GM18873 (cell line): Measurements from ENCODE around the gene TOPORS.

Experiments
- ATAC-seq: cut with Tn5 transposase; IDR thresholded peaks from one replicate; pipeline ENCODE4 v1.9.1; 2021; ENCODE audit warnings: mild to moderate bottlenecking, moderate library complexity, moderate number of reproducible peaks; ENCODE audit not compliant: unreplicated experiment, low FRiP score

Gene TOPORS

DNA sequence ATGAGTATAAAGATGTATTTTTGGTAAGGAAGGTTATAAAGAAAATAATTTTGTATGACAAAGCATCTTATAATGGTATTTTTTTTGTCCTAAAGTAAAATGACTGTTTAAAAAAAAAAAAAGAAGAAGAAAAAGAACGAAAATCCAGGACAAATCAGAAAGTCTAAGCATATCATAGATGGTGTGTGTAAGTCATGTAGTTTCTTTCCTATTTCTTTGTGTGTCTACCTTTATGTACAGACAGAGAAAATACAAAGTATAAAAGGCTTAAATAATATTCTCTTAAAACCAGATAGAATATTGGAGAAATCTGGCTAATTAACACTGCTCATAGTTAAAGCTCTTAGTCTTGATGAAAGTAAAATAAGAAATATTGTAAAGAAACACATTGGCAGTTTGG lies 34.1 kb downstream of the TOPORS start:
- ATAC-seq, result no peak

DNA sequence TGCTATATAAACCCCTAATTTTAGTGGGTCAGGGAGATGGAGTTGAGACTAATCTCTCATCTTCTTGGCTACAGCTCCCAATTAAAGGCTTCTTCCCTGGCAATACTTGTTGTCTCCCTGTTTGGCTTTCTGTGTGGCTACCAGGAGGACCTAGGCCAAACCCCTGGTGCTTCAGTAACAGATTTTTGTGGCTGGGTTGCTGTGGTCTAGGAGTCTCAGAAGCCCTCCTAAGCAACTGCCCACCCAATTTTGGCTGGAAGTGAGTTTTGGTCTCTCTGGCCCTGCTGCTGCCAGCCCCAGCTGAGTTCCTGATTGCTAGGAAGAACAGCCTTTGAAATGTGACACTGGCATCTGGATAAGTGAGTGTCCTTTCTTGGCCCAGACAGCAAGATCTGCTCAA lies 36.1 kb downstream of the TOPORS start:
- no peak for ATAC-seq

DNA sequence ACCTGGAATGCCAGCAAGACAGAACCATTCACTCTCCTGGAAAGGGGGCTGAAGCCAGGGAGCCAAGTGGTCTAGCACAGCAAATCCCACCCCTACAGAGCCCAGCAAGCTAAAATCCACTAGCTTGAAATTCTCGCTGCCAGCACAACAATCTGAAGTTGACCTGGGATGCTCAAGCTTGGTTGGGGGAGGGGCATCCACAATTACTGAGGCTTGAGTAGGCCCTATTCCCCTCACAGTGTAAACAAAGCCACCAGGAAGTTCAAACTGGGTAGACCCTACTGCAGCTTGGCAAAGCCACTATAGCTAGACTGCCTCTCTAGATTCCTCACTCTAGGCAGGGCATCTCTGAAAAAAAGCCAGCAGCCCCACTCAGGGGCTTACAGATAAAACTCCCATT lies 43.7 kb downstream of the TOPORS start:
- ATAC-seq, result no peak

DNA sequence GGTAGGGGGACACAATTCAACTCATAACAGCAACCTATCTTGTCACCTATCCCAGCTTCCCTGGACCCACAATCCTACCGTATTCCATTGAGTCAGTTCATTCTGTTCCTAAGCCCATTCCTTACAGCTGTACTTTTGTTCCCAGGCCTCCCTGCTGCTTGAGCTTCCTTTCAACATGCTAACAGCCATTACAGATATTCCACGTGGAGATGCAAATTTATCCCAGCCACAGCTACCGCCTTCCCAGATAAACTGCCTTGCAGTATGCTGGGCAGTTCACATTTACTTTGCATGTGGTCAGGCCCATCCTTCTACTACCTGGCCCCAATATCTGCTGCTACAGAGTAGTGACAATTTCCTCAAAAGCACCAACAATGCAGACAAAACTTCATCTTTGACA lies 49.4 kb downstream of the TOPORS start:
- no peak for ATAC-seq

GRCh38 chr9:32502464-32502863 lies 49.9 kb downstream of the TOPORS start:
- ATAC-seq, result no peak

DNA sequence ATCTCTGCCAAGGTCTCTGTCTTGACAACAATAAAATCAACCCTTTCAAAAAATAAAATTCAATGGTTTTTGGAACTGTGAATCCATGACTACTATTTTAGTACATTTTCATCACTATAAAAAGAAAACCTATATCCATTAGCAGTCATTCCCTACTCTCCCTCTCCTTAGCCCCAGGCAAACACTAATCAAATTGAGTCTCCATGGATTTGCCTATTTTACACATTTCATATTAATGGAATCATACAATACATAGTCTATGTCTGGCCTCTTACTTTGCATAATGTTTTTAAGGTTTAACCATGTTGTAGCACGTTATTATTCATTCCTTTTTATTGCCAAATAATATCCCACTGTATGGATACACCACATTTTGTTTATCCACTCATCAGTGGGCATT lies 50.5 kb downstream of the TOPORS start:
- no peak for ATAC-seq

GRCh38 chr9:32500768-32501167 lies 51.6 kb downstream of the TOPORS start:
- no peak for ATAC-seq

GRCh38 chr9:32497921-32498320 lies 54.5 kb downstream of the TOPORS start:
- no peak for ATAC-seq

- no peak for ATAC-seq
Observed at GRCh38 chr9:32490601-32491000, 61.8 kb downstream of the TOPORS start.
